Panc1 (cell line): ENCODE data around the gene RRBP1.

Experiments
- CTCF ChIP-seq: fragments of 450-650 bp; IDR thresholded peaks from 2 replicates; pipeline ENCODE4 v1.5.1; 2017; ENCODE audit warnings: mild to moderate bottlenecking
- POLR2AphosphoS5 ChIP-seq: IDR thresholded peaks from 2 replicates; pipeline ENCODE4 v1.6.1; 2012; ENCODE audit warnings: mild to moderate bottlenecking, low read depth, low read length, moderate library complexity
- REST ChIP-seq, 2 experiments: IDR thresholded peaks; 2 replicates each; pipeline ENCODE4 v1.6.1; 2011 to 2012; ENCODE audit warnings: low read depth in 2 of 2, control low read depth in 1 of 2, low read length in 1 of 2, mild to moderate bottlenecking in 1 of 2, moderate library complexity in 1 of 2; ENCODE audit not compliant: insufficient read depth in 1 of 2

GRCh38 chr20:17648315-17648646 lies 33.8 kb downstream of the RRBP1 start:
- TF ChIP-seq CTCF (no peak), REST (IDR thresholded peaks at IDR 0.05; ENCODE audit: insufficient read depth in 1 of 2, low read depth in 2 of 2, low read length in 1 of 2) (no peak), POLR2AphosphoS5 (no peak)
